WTC11 (cell line): Measurements from ENCODE around the gene DCXR. TPM values are rescaled to one million over a fixed set of nuclear protein-coding genes. Genes with fewer than 3 reads are reported as not detected.
A peak's percentile ranks its signal among the peaks of the same experiment; 100 is the strongest.

Experiments
- ATAC-seq: fragments of 200-7000 bp; cut with Tn5 transposase; 2 replicates; pipeline ENCODE4 v1.10.0; 2021; ENCODE audit warnings: mild to moderate bottlenecking, moderate library complexity
- CTCF ChIA-PET: fragments of 300-600 bp; sonication (Branson Sonifier 250); formaldehyde crosslinking; loops from one replicate; lab custom pipeline; 2021; ENCODE audit warnings: antibody characterized with exemption; lab: Charles Lee
- POLR2A ChIA-PET: fragments of 350-600 bp; sonication (Branson Sonifier 250); formaldehyde crosslinking; loops from one replicate; lab custom pipeline; 2021; ENCODE audit warnings: antibody characterized with exemption; lab: Charles Lee
- DNase-seq: peaks from one replicate; pipeline ENCODE4 v3.0.0; 2021; ENCODE audit warnings: low spot score
- H3K27ac Mint-ChIP-seq: 2 replicates; pipeline ENCODE4 v1.8.0; 2021; ENCODE audit warnings: mixed read lengths
- H3K27me3 Mint-ChIP-seq: 2 replicates; pipeline ENCODE4 v1.8.0; 2021; ENCODE audit warnings: low read depth, mild to moderate bottlenecking, moderate library complexity, mixed read lengths
- H3K36me3 Mint-ChIP-seq: 2 replicates; pipeline ENCODE4 v1.8.0; 2021; ENCODE audit warnings: mixed read lengths
- H3K4me1 Mint-ChIP-seq: 2 replicates; pipeline ENCODE4 v1.8.0; 2022; ENCODE audit warnings: mixed read lengths
- H3K4me3 Mint-ChIP-seq: 2 replicates; pipeline ENCODE4 v1.8.0; 2021; ENCODE audit warnings: mild to moderate bottlenecking, moderate library complexity, mixed read lengths
- H3K9me3 Mint-ChIP-seq: 2 replicates; pipeline ENCODE4 v1.8.0; 2021; ENCODE audit warnings: mixed read lengths
- AR ChIP-seq: fragments of 250-450 bp; sonication (Bioruptor Pico); IDR thresholded peaks from 2 replicates; pipeline ENCODE4 v1.9.0; 2021; ENCODE audit warnings: mild to moderate bottlenecking
- CREB1 ChIP-seq: sonication (generic); formaldehyde crosslinking; IDR thresholded peaks from 2 replicates; pipeline ENCODE4 v1.8.0; 2023; ENCODE audit warnings: mild to moderate bottlenecking, missing genetic modification reagents
- CREM ChIP-seq: sonication (generic); formaldehyde crosslinking; IDR thresholded peaks from 2 replicates; pipeline ENCODE4 v1.8.1; 2022; ENCODE audit warnings: mild to moderate bottlenecking, missing genetic modification reagents, moderate library complexity
- CTCF ChIP-seq: fragments of 200-600 bp; IDR thresholded peaks from 2 replicates; pipeline ENCODE4 v1.8.0; 2022; ENCODE audit warnings: antibody characterized with exemption
- FOXK1 ChIP-seq: sonication (generic); formaldehyde crosslinking; IDR thresholded peaks from 2 replicates; pipeline ENCODE4 v1.8.0; 2022; ENCODE audit warnings: mild to moderate bottlenecking, moderate library complexity, missing genetic modification reagents
- GABPB1 ChIP-seq: sonication (generic); formaldehyde crosslinking; IDR thresholded peaks from 2 replicates; pipeline ENCODE4 v1.8.1; 2023; ENCODE audit warnings: mild to moderate bottlenecking, missing genetic modification reagents
- KAT7 ChIP-seq: sonication (generic); formaldehyde crosslinking; IDR thresholded peaks from 2 replicates; pipeline ENCODE4 v1.8.1; 2023; ENCODE audit warnings: missing genetic modification reagents, mild to moderate bottlenecking, borderline replicate concordance
- MYBL2 ChIP-seq: sonication (generic); formaldehyde crosslinking; IDR thresholded peaks from 2 replicates; pipeline ENCODE4 v1.8.1; 2023; ENCODE audit warnings: mild to moderate bottlenecking, moderate library complexity, missing genetic modification reagents
- NFATC4 ChIP-seq: fragments of 250-450 bp; sonication (Bioruptor Pico); IDR thresholded peaks from 2 replicates; pipeline ENCODE4 v1.9.0; 2021; ENCODE audit warnings: mild to moderate bottlenecking
- NR1H2 ChIP-seq: sonication (generic); formaldehyde crosslinking; IDR thresholded peaks from 2 replicates; pipeline ENCODE4 v1.9.0; 2021; ENCODE audit warnings: mild to moderate bottlenecking, moderate library complexity, missing genetic modification reagents
- OVOL2 ChIP-seq: fragments of 250-450 bp; sonication (Bioruptor Pico); IDR thresholded peaks from 2 replicates; pipeline ENCODE4 v1.9.0; 2021; ENCODE audit warnings: mild to moderate bottlenecking, borderline replicate concordance
- PRDM15 ChIP-seq: sonication (generic); formaldehyde crosslinking; IDR thresholded peaks from 2 replicates; pipeline ENCODE4 v1.8.0; 2022; ENCODE audit warnings: missing genetic modification reagents
- USF2 ChIP-seq: sonication (generic); formaldehyde crosslinking; IDR thresholded peaks from 2 replicates; pipeline ENCODE4 v1.8.1; 2023; ENCODE audit warnings: mild to moderate bottlenecking, missing genetic modification reagents, moderate library complexity
- ZBTB43 ChIP-seq: sonication (generic); formaldehyde crosslinking; IDR thresholded peaks from 2 replicates; pipeline ENCODE4 v1.8.1; 2023; ENCODE audit warnings: mild to moderate bottlenecking, missing genetic modification reagents
- ZMAT4 ChIP-seq: fragments of 250-450 bp; sonication (Bioruptor Pico); IDR thresholded peaks from 2 replicates; pipeline ENCODE4 v1.9.0; 2021; ENCODE audit warnings: mild to moderate bottlenecking
- ZNF232 ChIP-seq: sonication (generic); formaldehyde crosslinking; IDR thresholded peaks from 2 replicates; pipeline ENCODE4 v1.8.0; 2022; ENCODE audit warnings: mild to moderate bottlenecking, missing genetic modification reagents
- ZNF423 ChIP-seq: fragments of 250-450 bp; sonication (Bioruptor Pico); IDR thresholded peaks from 2 replicates; pipeline ENCODE4 v2.1.2; 2022; ENCODE audit warnings: mild to moderate bottlenecking, moderate library complexity
- ZNF671 ChIP-seq: fragments of 250-450 bp; sonication (Bioruptor Pico); IDR thresholded peaks from 2 replicates; pipeline ENCODE4 v1.8.0; 2021; ENCODE audit warnings: mild to moderate bottlenecking
- total RNA-seq: library from RNA; stranded (reverse); gene quantifications from 3 replicates; pipeline ENCODE4 v1.2.3, GENCODE V29; 2021
- TF ChIP-seq, protein P1 (sequence below): sonication (generic); formaldehyde crosslinking; IDR thresholded peaks from 2 replicates; pipeline ENCODE4 v1.8.1; 2023; ENCODE audit warnings: mild to moderate bottlenecking, missing genetic modification reagents, borderline replicate concordance

DCXR gene
- total RNA-seq, 1 experiment from 2014 or later, result 130 TPM

GRCh38 chr17:82079001-82079677 is 41.6 kb upstream of the DCXR start (continued):
- TF ChIP-seq ZNF423 (CRISPR knock-in tag), result no peak
- no peak for TF ChIP-seq ZBTB43 (CRISPR knock-in tag)
- TF ChIP-seq CTCF, result no peak
- no peak for TF ChIP-seq FOXK1
- TF ChIP-seq ZNF232, result no peak

- POLR2A ChIA-PET, result no interaction called here
- Mint-ChIP-seq H3K4me1 (no peaks in the 10 kb centered on the region), H3K36me3 (peaks cover 13% of the 10 kb centered on the region), H3K27me3 (peaks cover 6% of the 10 kb centered on the region)
- ATAC-seq, result no peak
- TF ChIP-seq CREB1 (no peak), AR (CRISPR knock-in tag) (no peak), OVOL2 (CRISPR knock-in tag) (no peak), PRDM15 (CRISPR knock-in tag) (no peak), USF2 (no peak), GABPB1 (CRISPR knock-in tag) (no peak), NFATC4 (CRISPR knock-in tag) (no peak), MYBL2 (CRISPR knock-in tag) (no peak), ZMAT4 (CRISPR knock-in tag) (no peak), ZNF671 (no peak), NR1H2 (no peak), CREM (CRISPR knock-in tag) (no peak), KAT7 (no peak)
- TF ChIP-seq, protein P1, sequence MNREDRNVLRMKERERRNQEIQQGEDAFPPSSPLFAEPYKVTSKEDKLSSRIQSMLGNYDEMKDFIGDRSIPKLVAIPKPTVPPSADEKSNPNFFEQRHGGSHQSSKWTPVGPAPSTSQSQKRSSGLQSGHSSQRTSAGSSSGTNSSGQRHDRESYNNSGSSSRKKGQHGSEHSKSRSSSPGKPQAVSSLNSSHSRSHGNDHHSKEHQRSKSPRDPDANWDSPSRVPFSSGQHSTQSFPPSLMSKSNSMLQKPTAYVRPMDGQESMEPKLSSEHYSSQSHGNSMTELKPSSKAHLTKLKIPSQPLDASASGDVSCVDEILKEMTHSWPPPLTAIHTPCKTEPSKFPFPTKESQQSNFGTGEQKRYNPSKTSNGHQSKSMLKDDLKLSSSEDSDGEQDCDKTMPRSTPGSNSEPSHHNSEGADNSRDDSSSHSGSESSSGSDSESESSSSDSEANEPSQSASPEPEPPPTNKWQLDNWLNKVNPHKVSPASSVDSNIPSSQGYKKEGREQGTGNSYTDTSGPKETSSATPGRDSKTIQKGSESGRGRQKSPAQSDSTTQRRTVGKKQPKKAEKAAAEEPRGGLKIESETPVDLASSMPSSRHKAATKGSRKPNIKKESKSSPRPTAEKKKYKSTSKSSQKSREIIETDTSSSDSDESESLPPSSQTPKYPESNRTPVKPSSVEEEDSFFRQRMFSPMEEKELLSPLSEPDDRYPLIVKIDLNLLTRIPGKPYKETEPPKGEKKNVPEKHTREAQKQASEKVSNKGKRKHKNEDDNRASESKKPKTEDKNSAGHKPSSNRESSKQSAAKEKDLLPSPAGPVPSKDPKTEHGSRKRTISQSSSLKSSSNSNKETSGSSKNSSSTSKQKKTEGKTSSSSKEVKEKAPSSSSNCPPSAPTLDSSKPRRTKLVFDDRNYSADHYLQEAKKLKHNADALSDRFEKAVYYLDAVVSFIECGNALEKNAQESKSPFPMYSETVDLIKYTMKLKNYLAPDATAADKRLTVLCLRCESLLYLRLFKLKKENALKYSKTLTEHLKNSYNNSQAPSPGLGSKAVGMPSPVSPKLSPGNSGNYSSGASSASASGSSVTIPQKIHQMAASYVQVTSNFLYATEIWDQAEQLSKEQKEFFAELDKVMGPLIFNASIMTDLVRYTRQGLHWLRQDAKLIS (CRISPR knock-in tag), result no peak
- TF ChIP-seq, all 79 proteins: peak for 0
- no peak overlapping the region for H3K4me3 Mint-ChIP-seq
- CTCF ChIA-PET, result interaction anchor here (1.2 to 4.9 kb wide), 3 partner anchors 46 to 158 kb away, joined by 4 to 37 read pairs (median 9); partner anchors contain the start of gene RAC3
- H3K9me3 Mint-ChIP-seq, result no peaks in the 10 kb centered on the region
- H3K27ac Mint-ChIP-seq, result peak overlapping the region; percentile 79
- DNase-seq, result no peak
Measured at GRCh38 chr17:82078433-82078832, 40.9 kb upstream of the DCXR start.
